Measurements from ENCODE around the gene FBXL17. TPM values are rescaled to one million over a fixed set of nuclear protein-coding genes. Genes with fewer than 3 reads are reported as not detected.
"Not testable (repeated sequence)": the region's sequence is repeated elsewhere in the genome, so short reads cannot be mapped to it uniquely, and the experiment has no call there.

Gene FBXL17
- total RNA-seq, 1 donor from 2014 or later, result 34.1 TPM

GRCh38 chr5:108249095-108249784 is 132.7 kb downstream of the FBXL17 start:
- DNase-seq, result no peak

GRCh38 chr5:108238936-108239887 is 142.7 kb downstream of the FBXL17 start:
- DNase-seq, result no peak

- DNase-seq, result no peak
Measured at GRCh38 chr5:108238461-108238860, 143.4 kb downstream of the FBXL17 start.

- no peak for DNase-seq
Measured at GRCh38 chr5:108233617-108234155, 148.2 kb downstream of the FBXL17 start.

GRCh38 chr5:108232805-108233204 is 149.1 kb downstream of the FBXL17 start:
- no peak for DNase-seq

GRCh38 chr5:108222011-108222410 is 159.9 kb downstream of the FBXL17 start:
- DNase-seq, result no peak

- DNase-seq, result no peak
Measured at GRCh38 chr5:108220834-108221233, 161.1 kb downstream of the FBXL17 start.

- DNase-seq, result no peak
Measured at GRCh38 chr5:108216890-108217289, 165.0 kb downstream of the FBXL17 start.

GRCh38 chr5:108214857-108215256 is 167.0 kb downstream of the FBXL17 start:
- DNase-seq, result no peak

- DNase-seq, result no peak
Measured at GRCh38 chr5:108212775-108213346, 169.0 kb downstream of the FBXL17 start.

GRCh38 chr5:108206707-108207106 is 175.2 kb downstream of the FBXL17 start:
- no peak for DNase-seq

GRCh38 chr5:108201721-108202120 is 180.2 kb downstream of the FBXL17 start:
- no peak for DNase-seq

GRCh38 chr5:108196276-108196675 is 185.6 kb downstream of the FBXL17 start:
- DNase-seq, result no peak

GRCh38 chr5:108193021-108193795 is 188.7 kb downstream of the FBXL17 start:
- no peak for DNase-seq

GRCh38 chr5:108184940-108185339 is 197.0 kb downstream of the FBXL17 start:
- no peak for DNase-seq

GRCh38 chr5:108181975-108182374 is 199.9 kb downstream of the FBXL17 start:
- DNase-seq, result no peak

- DNase-seq, result no peak
Measured at GRCh38 chr5:108174286-108174685, 207.6 kb downstream of the FBXL17 start.

GRCh38 chr5:108171759-108172158 is 210.1 kb downstream of the FBXL17 start:
- DNase-seq, result no peak

- peak; percentile 48 for DNase-seq
Measured at GRCh38 chr5:108168915-108169314, 213.0 kb downstream of the FBXL17 start.

GRCh38 chr5:108167174-108167573 is 214.7 kb downstream of the FBXL17 start:
- no peak for DNase-seq

GRCh38 chr5:108164574-108164973 is 217.3 kb downstream of the FBXL17 start:
- DNase-seq, result no peak

- DNase-seq, result not testable (repeated sequence)
Measured at GRCh38 chr5:108152854-108153253, 229.0 kb downstream of the FBXL17 start.

Measured in tongue (tissue), 2 donors.